ENCODE results near the gene TRANK1.

DNA sequence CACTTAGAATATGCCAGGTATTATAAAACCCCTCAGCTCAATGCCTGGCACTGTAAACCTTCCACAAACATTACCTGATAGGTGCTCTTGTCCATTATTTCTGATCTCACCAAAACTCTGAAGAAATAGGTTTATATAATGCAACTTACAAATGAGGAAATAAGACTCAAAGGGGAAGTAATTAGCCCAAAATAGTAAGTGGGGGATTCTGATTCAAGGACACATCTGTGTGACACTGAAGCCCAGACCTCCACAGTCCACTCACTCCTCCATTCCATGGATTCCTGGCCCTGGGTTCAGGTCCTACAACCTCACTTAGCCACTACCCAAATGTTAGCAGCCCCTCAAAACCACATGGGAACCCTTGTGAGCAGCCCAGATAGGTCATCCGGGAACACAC lies 49.9 kb downstream of the TRANK1 start:
- TF ChIP-seq, protein P1, sequence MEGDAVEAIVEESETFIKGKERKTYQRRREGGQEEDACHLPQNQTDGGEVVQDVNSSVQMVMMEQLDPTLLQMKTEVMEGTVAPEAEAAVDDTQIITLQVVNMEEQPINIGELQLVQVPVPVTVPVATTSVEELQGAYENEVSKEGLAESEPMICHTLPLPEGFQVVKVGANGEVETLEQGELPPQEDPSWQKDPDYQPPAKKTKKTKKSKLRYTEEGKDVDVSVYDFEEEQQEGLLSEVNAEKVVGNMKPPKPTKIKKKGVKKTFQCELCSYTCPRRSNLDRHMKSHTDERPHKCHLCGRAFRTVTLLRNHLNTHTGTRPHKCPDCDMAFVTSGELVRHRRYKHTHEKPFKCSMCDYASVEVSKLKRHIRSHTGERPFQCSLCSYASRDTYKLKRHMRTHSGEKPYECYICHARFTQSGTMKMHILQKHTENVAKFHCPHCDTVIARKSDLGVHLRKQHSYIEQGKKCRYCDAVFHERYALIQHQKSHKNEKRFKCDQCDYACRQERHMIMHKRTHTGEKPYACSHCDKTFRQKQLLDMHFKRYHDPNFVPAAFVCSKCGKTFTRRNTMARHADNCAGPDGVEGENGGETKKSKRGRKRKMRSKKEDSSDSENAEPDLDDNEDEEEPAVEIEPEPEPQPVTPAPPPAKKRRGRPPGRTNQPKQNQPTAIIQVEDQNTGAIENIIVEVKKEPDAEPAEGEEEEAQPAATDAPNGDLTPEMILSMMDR (IDR thresholded peaks at IDR 0.05), result no peak
- no peak for TF ChIP-seq POLR2A (IDR thresholded peaks at IDR 0.05)

All from heart left ventricle (tissue), 13 donors.